ENCODE measurements around the gene PDE4B.

DNA sequence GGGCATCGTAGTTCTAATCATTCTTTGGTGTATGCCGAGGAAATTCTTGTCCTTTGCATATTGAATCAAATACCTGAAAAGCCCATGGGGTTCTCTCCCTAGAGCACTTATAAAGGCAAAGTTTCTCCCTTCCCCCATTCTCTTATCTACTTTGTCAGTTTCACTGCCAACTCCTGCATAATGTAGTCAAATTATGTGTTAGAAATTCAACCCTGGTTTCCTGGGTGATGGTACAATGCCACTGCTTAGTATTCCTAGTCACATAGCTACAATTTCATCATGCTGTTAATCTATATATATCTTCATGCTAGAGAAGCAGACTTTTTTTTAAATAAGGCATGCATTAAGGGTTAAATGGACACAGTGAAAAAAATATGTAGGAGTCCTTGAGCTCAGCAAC is 119.0 kb downstream of the PDE4B start:
- no peak for TF ChIP-seq POLR2A (IDR thresholded peaks at IDR 0.05)
- TF ChIP-seq, protein P1, sequence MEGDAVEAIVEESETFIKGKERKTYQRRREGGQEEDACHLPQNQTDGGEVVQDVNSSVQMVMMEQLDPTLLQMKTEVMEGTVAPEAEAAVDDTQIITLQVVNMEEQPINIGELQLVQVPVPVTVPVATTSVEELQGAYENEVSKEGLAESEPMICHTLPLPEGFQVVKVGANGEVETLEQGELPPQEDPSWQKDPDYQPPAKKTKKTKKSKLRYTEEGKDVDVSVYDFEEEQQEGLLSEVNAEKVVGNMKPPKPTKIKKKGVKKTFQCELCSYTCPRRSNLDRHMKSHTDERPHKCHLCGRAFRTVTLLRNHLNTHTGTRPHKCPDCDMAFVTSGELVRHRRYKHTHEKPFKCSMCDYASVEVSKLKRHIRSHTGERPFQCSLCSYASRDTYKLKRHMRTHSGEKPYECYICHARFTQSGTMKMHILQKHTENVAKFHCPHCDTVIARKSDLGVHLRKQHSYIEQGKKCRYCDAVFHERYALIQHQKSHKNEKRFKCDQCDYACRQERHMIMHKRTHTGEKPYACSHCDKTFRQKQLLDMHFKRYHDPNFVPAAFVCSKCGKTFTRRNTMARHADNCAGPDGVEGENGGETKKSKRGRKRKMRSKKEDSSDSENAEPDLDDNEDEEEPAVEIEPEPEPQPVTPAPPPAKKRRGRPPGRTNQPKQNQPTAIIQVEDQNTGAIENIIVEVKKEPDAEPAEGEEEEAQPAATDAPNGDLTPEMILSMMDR (IDR thresholded peaks at IDR 0.05), result no peak
- TF ChIP-seq EP300 (IDR thresholded peaks at IDR 0.05), result no peak
